ENCODE data around the gene THSD4.

Gene THSD4

GRCh38 chr15:71197620-71198019, 82.3 kb downstream of the THSD4 start:
- no peak for TF ChIP-seq CTCF (IDR thresholded peaks at IDR 0.05)
- no peak for DNase-seq (ENCODE audit: low spot score)
- no peak overlapping the region for H3K4me3 ChIP-seq
- no peak overlapping the region for H3K27ac ChIP-seq

DNA sequence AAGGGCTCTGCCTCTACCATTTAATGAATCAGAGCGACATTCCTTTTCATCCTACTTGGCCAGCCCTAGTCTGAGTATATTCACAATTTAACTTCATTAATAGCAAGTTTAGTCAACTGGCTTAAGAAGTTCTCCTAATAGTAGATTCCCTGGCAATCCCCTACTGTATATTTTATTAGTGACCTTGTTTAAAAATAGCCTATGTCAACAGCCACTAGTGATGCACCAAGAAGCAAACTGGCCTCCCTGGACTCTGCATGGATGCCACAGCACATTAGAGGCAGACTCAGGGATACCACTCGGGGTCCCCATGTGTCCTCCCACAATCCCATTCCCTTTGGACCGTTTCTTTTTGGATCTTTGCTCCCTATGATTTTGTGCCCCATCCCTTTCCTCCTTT, 83.6 kb downstream of the THSD4 start:
- TF ChIP-seq CTCF (IDR thresholded peaks at IDR 0.05), result no peak
- Histone ChIP-seq H3K27ac (no peak overlapping the region), H3K4me3 (no peak overlapping the region)

DNA sequence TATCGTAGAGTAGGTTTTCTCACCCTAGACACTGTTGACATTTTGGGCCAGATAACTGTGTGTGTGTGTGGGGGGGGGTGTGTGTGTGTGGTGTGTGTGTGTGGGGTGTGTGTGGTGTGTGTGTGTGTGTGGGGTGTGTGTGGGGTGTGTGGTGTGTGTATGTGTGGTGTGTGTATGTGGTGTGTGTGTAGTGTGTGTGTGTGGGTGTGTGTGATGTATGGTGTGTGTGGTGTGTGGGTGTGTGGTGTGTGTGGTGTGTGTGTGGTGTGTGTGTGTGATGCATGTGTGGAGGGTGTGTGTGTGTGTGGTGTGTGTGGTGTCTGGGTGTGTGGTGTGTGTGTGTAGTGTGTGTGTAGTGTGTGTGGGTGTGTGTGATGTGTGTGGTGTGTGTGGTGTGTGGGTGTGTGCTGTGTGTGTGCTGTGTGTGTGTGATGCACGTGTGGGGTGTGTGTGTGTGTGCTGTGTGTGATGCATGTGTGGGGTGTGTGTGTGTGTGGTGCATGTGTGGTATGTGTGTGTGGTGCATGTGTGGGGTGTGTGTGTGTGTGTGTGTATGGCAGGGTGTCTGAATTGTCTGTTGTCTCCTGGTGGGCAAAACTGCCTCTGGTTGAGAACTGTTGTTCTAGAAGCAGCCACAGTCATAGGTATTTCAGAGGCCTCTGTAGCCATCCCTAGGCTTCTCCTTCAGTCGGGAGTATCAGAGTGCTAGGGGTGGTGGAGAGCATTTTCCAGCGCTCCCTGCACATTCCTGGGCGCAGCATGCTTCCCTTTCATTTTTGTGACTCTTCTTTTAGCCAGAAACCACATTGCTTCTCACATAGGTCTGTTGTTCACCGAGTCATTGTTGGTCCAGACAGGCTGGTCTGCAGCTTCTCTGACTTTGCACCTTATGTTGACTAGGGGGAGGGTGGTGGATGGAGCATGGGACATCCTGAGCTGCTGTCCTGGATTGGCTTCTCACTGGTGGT, 84.4 kb downstream of the THSD4 start:
- Histone ChIP-seq H3K4me3 (no peak overlapping the region), H3K27ac (no peak overlapping the region)
- TF ChIP-seq CTCF (IDR thresholded peaks at IDR 0.05), result no peak
- DNase-seq (ENCODE audit: low spot score), result no peak

More for the DNA sequence above, 83.6 kb downstream of the THSD4 start:
- DNase-seq (ENCODE audit: low spot score), result no peak

GRCh38 chr15:71201477-71201876, 86.2 kb downstream of the THSD4 start:
- DNase-seq (ENCODE audit: low spot score), result no peak
- H3K27ac ChIP-seq, result no peak overlapping the region
- TF ChIP-seq CTCF (IDR thresholded peaks at IDR 0.05), result no peak
- H3K4me3 ChIP-seq, result no peak overlapping the region

- DNase-seq (ENCODE audit: low spot score), result no peak
- Histone ChIP-seq H3K4me3 (no peak overlapping the region), H3K27ac (no peak overlapping the region)
- no peak for TF ChIP-seq CTCF (IDR thresholded peaks at IDR 0.05)
Measured at GRCh38 chr15:71202712-71203111, 87.4 kb downstream of the THSD4 start.

- DNase-seq (ENCODE audit: low spot score), result no peak
- no peak overlapping the region for H3K4me3 ChIP-seq
- TF ChIP-seq CTCF (IDR thresholded peaks at IDR 0.05), result no peak
- no peak overlapping the region for H3K27ac ChIP-seq
Measured at GRCh38 chr15:71203586-71204474, 88.6 kb downstream of the THSD4 start.
